GM12878 (cell line): ENCODE data around the gene TBX4.

Source experiments
- ETV6 ChIP-seq, 2 experiments: fragments of 450-650 bp in 1 of 2; IDR thresholded peaks in 1 of 2; conservative IDR thresholded peaks in 1 of 2; 2 replicates each; pipeline ENCODE4 v1.6.1; 2014; ENCODE audit warnings: antibody characterized with exemption in 1 of 2, borderline replicate concordance in 1 of 2, low read depth in 1 of 2, mild to moderate bottlenecking in 1 of 2, moderate library complexity in 1 of 2
- FOS ChIP-seq: IDR thresholded peaks from 3 replicates; pipeline ENCODE4 v1.6.1; 2011; ENCODE audit warnings: borderline replicate concordance; ENCODE audit not compliant: insufficient read length; ENCODE audit errors: extremely low read depth
- SP1 ChIP-seq: IDR thresholded peaks from one replicate; pipeline ENCODE4 v1.6.1; 2011; ENCODE audit warnings: low read depth, low read length
- SREBF1 ChIP-seq: IDR thresholded peaks from 2 replicates; pipeline ENCODE4 v1.6.1; 2012; ENCODE audit warnings: mild to moderate bottlenecking, low read length
- ZNF24 ChIP-seq: fragments of 450-650 bp; IDR thresholded peaks from 2 replicates; pipeline ENCODE4 v1.6.1; 2017; ENCODE audit warnings: antibody characterized with exemption, mild to moderate bottlenecking
- TF ChIP-seq, protein P1 (sequence below): fragments of 450-650 bp; IDR thresholded peaks from 2 replicates; pipeline ENCODE4 v1.6.1; 2017; ENCODE audit warnings: borderline replicate concordance
- TF ChIP-seq, protein P2 (sequence below): IDR thresholded peaks from 2 replicates; pipeline ENCODE4 v1.6.1; 2011; ENCODE audit warnings: low read depth, low read length, improper control_type of control experiment, borderline replicate concordance

DNA sequence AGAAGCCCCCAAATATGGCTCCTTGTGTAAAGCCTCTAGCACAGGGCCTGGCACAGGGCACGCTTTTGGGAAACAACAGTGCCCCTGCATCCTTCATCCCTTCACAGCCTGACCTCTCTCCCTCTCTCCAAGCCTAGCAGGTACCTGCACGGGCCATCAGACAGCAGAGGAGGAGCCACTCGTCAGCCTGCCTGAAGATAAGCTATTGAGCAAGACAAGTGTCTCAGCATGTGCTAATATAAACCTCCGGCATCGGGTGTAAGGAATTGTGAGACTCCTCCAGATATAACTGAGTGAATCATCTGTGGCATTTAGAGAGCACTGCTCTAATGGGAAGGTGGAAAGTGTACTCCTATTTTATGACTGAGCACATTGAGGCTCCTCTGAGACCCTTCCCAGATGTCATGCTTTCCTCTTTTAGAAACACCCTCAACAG lies 38.3 kb downstream of the TBX4 start:
- TF ChIP-seq FOS (no peak), SP1 (no peak), ZNF24 (no peak), SREBF1 (no peak), ETV6 (conservative IDR thresholded peaks at IDR 0.05 in 1 of 2, IDR thresholded peaks at IDR 0.05 in 1 of 2; ENCODE audit: borderline replicate concordance in 1 of 2, low read depth in 1 of 2) (peak in 1 of 2 experiments; percentile 79; a peak in 1 of 4 replicates)
- TF ChIP-seq, protein P1, sequence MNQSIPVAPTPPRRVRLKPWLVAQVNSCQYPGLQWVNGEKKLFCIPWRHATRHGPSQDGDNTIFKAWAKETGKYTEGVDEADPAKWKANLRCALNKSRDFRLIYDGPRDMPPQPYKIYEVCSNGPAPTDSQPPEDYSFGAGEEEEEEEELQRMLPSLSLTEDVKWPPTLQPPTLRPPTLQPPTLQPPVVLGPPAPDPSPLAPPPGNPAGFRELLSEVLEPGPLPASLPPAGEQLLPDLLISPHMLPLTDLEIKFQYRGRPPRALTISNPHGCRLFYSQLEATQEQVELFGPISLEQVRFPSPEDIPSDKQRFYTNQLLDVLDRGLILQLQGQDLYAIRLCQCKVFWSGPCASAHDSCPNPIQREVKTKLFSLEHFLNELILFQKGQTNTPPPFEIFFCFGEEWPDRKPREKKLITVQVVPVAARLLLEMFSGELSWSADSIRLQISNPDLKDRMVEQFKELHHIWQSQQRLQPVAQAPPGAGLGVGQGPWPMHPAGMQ: no peak
- TF ChIP-seq, protein P2, sequence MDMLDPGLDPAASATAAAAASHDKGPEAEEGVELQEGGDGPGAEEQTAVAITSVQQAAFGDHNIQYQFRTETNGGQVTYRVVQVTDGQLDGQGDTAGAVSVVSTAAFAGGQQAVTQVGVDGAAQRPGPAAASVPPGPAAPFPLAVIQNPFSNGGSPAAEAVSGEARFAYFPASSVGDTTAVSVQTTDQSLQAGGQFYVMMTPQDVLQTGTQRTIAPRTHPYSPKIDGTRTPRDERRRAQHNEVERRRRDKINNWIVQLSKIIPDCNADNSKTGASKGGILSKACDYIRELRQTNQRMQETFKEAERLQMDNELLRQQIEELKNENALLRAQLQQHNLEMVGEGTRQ: no peak
